Measurements from ENCODE around the gene LALBA.
"Not testable (repeated sequence)": the region's sequence is repeated elsewhere in the genome, so short reads cannot be mapped to it uniquely, and the experiment has no call there.

Gene LALBA

GRCh38 chr12:48557919-48558318 is 11.9 kb downstream of the LALBA start:
- DNase-seq (ENCODE audit: extremely low spot score), result no peak
- POLR2A ChIA-PET, result no interaction called here
- no peak for TF ChIP-seq LEF1 (IDR thresholded peaks at IDR 0.05; ENCODE audit: borderline replicate concordance)
- TF ChIP-seq FOXK2 (IDR thresholded peaks at IDR 0.05), result no peak
- no peak for TF ChIP-seq NFRKB (IDR thresholded peaks at IDR 0.05)
- no peak for TF ChIP-seq BHLHE40 (IDR thresholded peaks at IDR 0.05; ENCODE audit: borderline replicate concordance)
- no peak for TF ChIP-seq CTBP1 (IDR thresholded peaks at IDR 0.05; ENCODE audit: borderline replicate concordance)
- no peak for TF ChIP-seq SUZ12 (IDR thresholded peaks at IDR 0.05)
- TF ChIP-seq HDGF (IDR thresholded peaks at IDR 0.05; ENCODE audit: borderline replicate concordance), result no peak
- TF ChIP-seq L3MBTL2 (conservative IDR thresholded peaks at IDR 0.05), result no peak
- TF ChIP-seq FOXA1 (IDR thresholded peaks at IDR 0.05), result no peak
- TF ChIP-seq, protein P1, sequence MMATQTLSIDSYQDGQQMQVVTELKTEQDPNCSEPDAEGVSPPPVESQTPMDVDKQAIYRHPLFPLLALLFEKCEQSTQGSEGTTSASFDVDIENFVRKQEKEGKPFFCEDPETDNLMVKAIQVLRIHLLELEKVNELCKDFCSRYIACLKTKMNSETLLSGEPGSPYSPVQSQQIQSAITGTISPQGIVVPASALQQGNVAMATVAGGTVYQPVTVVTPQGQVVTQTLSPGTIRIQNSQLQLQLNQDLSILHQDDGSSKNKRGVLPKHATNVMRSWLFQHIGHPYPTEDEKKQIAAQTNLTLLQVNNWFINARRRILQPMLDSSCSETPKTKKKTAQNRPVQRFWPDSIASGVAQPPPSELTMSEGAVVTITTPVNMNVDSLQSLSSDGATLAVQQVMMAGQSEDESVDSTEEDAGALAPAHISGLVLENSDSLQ (IDR thresholded peaks at IDR 0.05), result no peak
- no peak for TF ChIP-seq SP1 (IDR thresholded peaks at IDR 0.05)
- TF ChIP-seq TARDBP (IDR thresholded peaks at IDR 0.05), result no peak
- no peak for TF ChIP-seq FOXM1 (IDR thresholded peaks at IDR 0.05; ENCODE audit: borderline replicate concordance)
- no peak for TF ChIP-seq ARNT (IDR thresholded peaks at IDR 0.05)
- TF ChIP-seq ZNF384 (IDR thresholded peaks at IDR 0.05), result no peak
- no peak for TF ChIP-seq ELF4 (IDR thresholded peaks at IDR 0.05)
- CTCF ChIA-PET, result no interaction called here

- DNase-seq (ENCODE audit: extremely low spot score), result no peak
- ChIA-PET CTCF (no interaction called here), POLR2A (interaction anchor here (0.5 kb wide), 1 partner anchor 24 kb away, joined by 3 read pairs; no protein-coding TSS in a partner anchor)
- no peak for TF ChIP-seq ELF4 (IDR thresholded peaks at IDR 0.05)
- no peak for TF ChIP-seq TARDBP (IDR thresholded peaks at IDR 0.05)
- no peak for TF ChIP-seq NFRKB (IDR thresholded peaks at IDR 0.05)
- TF ChIP-seq ZNF384 (IDR thresholded peaks at IDR 0.05), result no peak
- TF ChIP-seq BHLHE40 (IDR thresholded peaks at IDR 0.05; ENCODE audit: borderline replicate concordance), result no peak
- no peak for TF ChIP-seq FOXM1 (IDR thresholded peaks at IDR 0.05; ENCODE audit: borderline replicate concordance)
- no peak for TF ChIP-seq L3MBTL2 (conservative IDR thresholded peaks at IDR 0.05)
- no peak for TF ChIP-seq SUZ12 (IDR thresholded peaks at IDR 0.05)
- no peak for TF ChIP-seq FOXA1 (IDR thresholded peaks at IDR 0.05)
- TF ChIP-seq, protein P1 (IDR thresholded peaks at IDR 0.05), result no peak
- no peak for TF ChIP-seq LEF1 (IDR thresholded peaks at IDR 0.05; ENCODE audit: borderline replicate concordance)
- TF ChIP-seq FOXK2 (IDR thresholded peaks at IDR 0.05), result no peak
- TF ChIP-seq ARNT (IDR thresholded peaks at IDR 0.05), result no peak
- TF ChIP-seq HDGF (IDR thresholded peaks at IDR 0.05; ENCODE audit: borderline replicate concordance), result no peak
- no peak for TF ChIP-seq CTBP1 (IDR thresholded peaks at IDR 0.05; ENCODE audit: borderline replicate concordance)
- TF ChIP-seq SP1 (IDR thresholded peaks at IDR 0.05), result no peak
Observed at GRCh38 chr12:48556631-48557030, 13.2 kb downstream of the LALBA start.

DNA sequence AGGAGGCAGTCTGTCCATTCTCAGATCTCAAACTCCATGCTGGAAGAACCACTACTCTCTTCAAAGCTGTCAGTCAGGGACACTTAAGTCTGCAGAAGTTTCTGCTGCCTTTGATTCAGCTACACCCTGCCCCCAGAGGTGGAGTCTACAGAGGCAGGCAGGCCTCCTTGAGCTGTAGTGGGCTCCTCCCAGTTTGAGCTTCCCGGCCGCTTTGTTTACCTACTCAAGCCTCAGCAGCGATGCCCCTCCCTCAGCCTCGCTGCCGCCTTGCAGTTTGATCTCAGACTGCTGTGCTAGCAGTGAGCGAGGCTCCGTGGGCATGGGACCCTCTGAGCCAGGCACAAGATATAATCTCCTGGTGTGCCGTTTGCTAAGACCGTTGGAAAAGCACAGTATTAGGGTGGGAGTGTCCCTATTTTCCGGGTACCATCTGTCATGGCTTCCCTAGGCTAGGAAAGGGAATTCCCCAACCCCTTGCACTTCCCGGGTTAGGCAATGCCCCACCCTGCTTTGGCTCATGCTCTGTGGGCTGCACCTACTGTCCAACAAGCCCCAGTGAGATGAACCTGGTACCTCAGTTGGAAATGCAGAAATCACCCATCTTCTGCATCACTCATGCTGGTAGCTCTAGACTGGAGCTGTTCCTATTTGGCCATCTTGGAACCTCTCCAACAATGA is 16.0 kb downstream of the LALBA start:
- not testable (repeated sequence) for DNase-seq (ENCODE audit: extremely low spot score)
- TF ChIP-seq, protein P1 (IDR thresholded peaks at IDR 0.05), result peak; percentile 44
- ChIA-PET CTCF (interaction anchor here (1.2 kb wide), 1 partner anchor 11 kb away, joined by 3 read pairs; no protein-coding TSS in a partner anchor), POLR2A (interaction anchor here (1.4 kb wide), 1 partner anchor 10 kb away, joined by 3 read pairs; no protein-coding TSS in a partner anchor)

- CTCF ChIA-PET; DNase-seq (ENCODE audit: extremely low spot score); POLR2A ChIA-PET: not testable (repeated sequence)
Observed at GRCh38 chr12:48551636-48552035, 18.2 kb downstream of the LALBA start.

DNA sequence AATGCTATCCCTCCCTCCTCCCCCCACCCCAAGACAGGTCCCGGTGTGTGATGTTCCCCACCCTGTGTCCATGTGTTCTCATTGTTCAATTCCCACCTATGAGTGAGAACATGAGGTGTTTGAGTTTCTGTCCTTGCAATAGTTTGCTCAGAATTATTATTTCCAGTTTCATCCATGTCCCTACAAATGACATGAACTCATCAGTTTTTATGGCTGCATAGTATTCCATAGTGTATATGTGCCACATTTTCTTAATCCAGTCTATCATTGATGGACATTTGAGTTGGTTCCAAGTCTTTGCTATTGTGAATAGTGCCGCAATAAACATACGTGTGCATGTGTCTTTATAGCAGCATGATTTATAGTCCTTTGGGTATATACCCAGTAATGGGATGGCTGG is 22.8 kb downstream of the LALBA start:
- DNase-seq (ENCODE audit: extremely low spot score); POLR2A ChIA-PET; CTCF ChIA-PET: not testable (repeated sequence)

GRCh38 chr12:48545833-48546469 is 23.9 kb downstream of the LALBA start:
- ChIA-PET POLR2A (no interaction called here), CTCF (interaction anchor here (7.7 kb wide), 1 partner anchor 72 kb away, joined by 79 read pairs; no protein-coding TSS in a partner anchor)
- no peak for DNase-seq (ENCODE audit: extremely low spot score)
- no peak for TF ChIP-seq SP1 (IDR thresholded peaks at IDR 0.05)
- TF ChIP-seq NFRKB (IDR thresholded peaks at IDR 0.05), result no peak
- no peak for TF ChIP-seq ARNT (IDR thresholded peaks at IDR 0.05)
- TF ChIP-seq FOXK2 (IDR thresholded peaks at IDR 0.05), result no peak
- TF ChIP-seq HDGF (IDR thresholded peaks at IDR 0.05; ENCODE audit: borderline replicate concordance), result no peak
- TF ChIP-seq TARDBP (IDR thresholded peaks at IDR 0.05), result no peak
- TF ChIP-seq, protein P1 (IDR thresholded peaks at IDR 0.05), result no peak
- TF ChIP-seq L3MBTL2 (conservative IDR thresholded peaks at IDR 0.05), result no peak
- no peak for TF ChIP-seq CTBP1 (IDR thresholded peaks at IDR 0.05; ENCODE audit: borderline replicate concordance)
- TF ChIP-seq ELF4 (IDR thresholded peaks at IDR 0.05), result no peak
- no peak for TF ChIP-seq BHLHE40 (IDR thresholded peaks at IDR 0.05; ENCODE audit: borderline replicate concordance)
- no peak for TF ChIP-seq ZNF384 (IDR thresholded peaks at IDR 0.05)
- no peak for TF ChIP-seq LEF1 (IDR thresholded peaks at IDR 0.05; ENCODE audit: borderline replicate concordance)
- no peak for TF ChIP-seq FOXA1 (IDR thresholded peaks at IDR 0.05)
- no peak for TF ChIP-seq SUZ12 (IDR thresholded peaks at IDR 0.05)
- TF ChIP-seq FOXM1 (IDR thresholded peaks at IDR 0.05; ENCODE audit: borderline replicate concordance), result no peak
